Mesendoderm (in vitro differentiated cells): ENCODE results near the gene PCDHGC4.

Source experiments
- DNase-seq: peaks from one replicate; pipeline ENCODE4 v3.0.0; 2013
- H2AK5ac ChIP-seq: 2 replicates; pipeline ENCODE4 v1.6.1; 2013; ENCODE audit warnings: low read length, inconsistent platforms
- H2BK120ac ChIP-seq: 2 replicates; pipeline ENCODE4 v1.6.1; 2013; ENCODE audit warnings: low read depth, mild to moderate bottlenecking, low read length, moderate library complexity, mixed read lengths
- H2BK15ac ChIP-seq: replicated peaks from 2 replicates; pipeline ENCODE4 v1.6.1; 2013; ENCODE audit warnings: low read depth, mild to moderate bottlenecking, moderate library complexity
- H2BK5ac ChIP-seq: 2 replicates; pipeline ENCODE4 v1.6.1; 2013; ENCODE audit warnings: low read length, inconsistent platforms
- H3K18ac ChIP-seq: 2 replicates; pipeline ENCODE4 v1.6.1; 2013; ENCODE audit warnings: mild to moderate bottlenecking, low read length, mixed read lengths
- H3K23ac ChIP-seq: one replicate; pipeline ENCODE4 v1.6.1; 2013; ENCODE audit warnings: low read length
- H3K27ac ChIP-seq: 2 replicates; pipeline ENCODE4 v1.5.1; 2013; ENCODE audit warnings: low read depth, mild to moderate bottlenecking, inconsistent platforms, low read length, moderate library complexity
- H3K27me3 ChIP-seq: 2 replicates; pipeline ENCODE4 v1.6.1; 2013; ENCODE audit warnings: low read length, control low read depth, mild to moderate bottlenecking, inconsistent platforms; ENCODE audit not compliant: insufficient read depth, poor library complexity
- H3K36me3 ChIP-seq: 2 replicates; pipeline ENCODE4 v1.6.1; 2013; ENCODE audit warnings: low read length, inconsistent platforms; ENCODE audit not compliant: control insufficient read depth, insufficient read depth
- H3K4ac ChIP-seq: one replicate; pipeline ENCODE4 v1.6.1; 2013; ENCODE audit warnings: low read depth, mild to moderate bottlenecking, low read length, moderate library complexity
- H3K4me1 ChIP-seq: 2 replicates; pipeline ENCODE4 v1.6.1; 2013; ENCODE audit warnings: low read depth, low read length, inconsistent platforms; ENCODE audit not compliant: control insufficient read depth
- H3K4me2 ChIP-seq: 2 replicates; pipeline ENCODE4 v1.6.1; 2013; ENCODE audit warnings: low read length
- H3K4me3 ChIP-seq: 2 replicates; pipeline ENCODE4 v1.5.1; 2013; ENCODE audit warnings: mild to moderate bottlenecking, low read length
- H3K56ac ChIP-seq: one replicate; pipeline ENCODE4 v1.6.1; 2013; ENCODE audit warnings: low read length
- H3K79me1 ChIP-seq: 2 replicates; pipeline ENCODE4 v1.6.1; 2013; ENCODE audit warnings: low read length, inconsistent platforms
- H3K79me2 ChIP-seq: 2 replicates; pipeline ENCODE4 v1.6.1; 2013; ENCODE audit warnings: mild to moderate bottlenecking, low read length; ENCODE audit not compliant: control insufficient read depth, insufficient read depth
- H3K9ac ChIP-seq: 2 replicates; pipeline ENCODE4 v1.6.1; 2013; ENCODE audit warnings: low read length, inconsistent platforms
- H4K5ac ChIP-seq: one replicate; pipeline ENCODE4 v1.6.1; 2013; ENCODE audit warnings: low read length
- H4K8ac ChIP-seq: one replicate; pipeline ENCODE4 v1.6.1; 2013; ENCODE audit warnings: low read depth, mild to moderate bottlenecking, control low read depth, low read length, moderate library complexity
- WGBS: extraction: QIAGEN DNeasy Blood & Tissue Kit; methylation state at CpG from one replicate; pipeline ENCODE4 v1.1.7; 2013; ENCODE audit warnings: low lambda C conversion rate, missing lambda C conversion rate; ENCODE audit not compliant: insufficient coverage; ENCODE audit errors: extremely low coverage; 5-methylcytosine and 5-hydroxymethylcytosine counted together

PCDHGC4 gene

DNA sequence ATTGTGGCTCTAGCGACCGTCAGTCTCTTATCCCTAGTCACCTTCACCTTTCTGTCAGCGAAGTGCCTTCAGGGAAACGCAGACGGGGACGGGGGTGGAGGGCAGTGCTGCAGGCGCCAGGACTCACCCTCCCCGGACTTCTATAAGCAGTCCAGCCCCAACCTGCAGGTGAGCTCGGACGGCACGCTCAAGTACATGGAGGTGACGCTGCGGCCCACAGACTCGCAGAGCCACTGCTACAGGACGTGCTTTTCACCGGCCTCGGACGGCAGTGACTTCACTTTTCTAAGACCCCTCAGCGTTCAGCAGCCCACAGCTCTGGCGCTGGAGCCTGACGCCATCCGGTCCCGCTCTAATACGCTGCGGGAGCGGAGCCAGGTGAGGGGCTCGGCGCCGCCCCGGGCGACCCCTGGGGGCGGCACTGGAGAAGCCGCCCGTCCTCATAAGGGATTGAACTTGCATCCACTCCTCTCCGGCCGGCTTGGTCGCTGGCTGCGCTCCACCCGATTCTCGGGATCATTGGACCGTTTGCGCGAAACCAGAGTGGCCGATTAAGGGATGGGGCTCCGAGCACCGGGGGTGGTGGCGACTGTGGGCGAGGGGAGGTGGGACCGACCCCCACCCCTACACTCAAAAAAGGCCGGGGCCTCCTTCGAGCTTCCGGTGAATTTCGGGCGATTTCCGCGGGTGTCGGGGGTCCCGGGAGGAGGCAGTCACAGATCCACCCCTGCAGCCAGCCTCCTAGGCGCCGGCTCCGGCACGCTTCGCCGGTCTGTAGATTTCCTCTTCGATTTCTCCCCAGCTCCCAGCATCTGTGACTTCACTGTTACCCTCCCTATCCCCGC is 6.7 kb downstream of the PCDHGC4 start:
- H3K9ac ChIP-seq: no peak overlapping the region
- no peak overlapping the region for H2AK5ac ChIP-seq
- H3K36me3 ChIP-seq: no peaks in the 10 kb centered on the region
- no peak overlapping the region for H2BK5ac ChIP-seq
- no peak overlapping the region for H2BK15ac ChIP-seq
- H3K4me3 ChIP-seq: no peak overlapping the region
- H3K27me3 ChIP-seq: no peaks in the 10 kb centered on the region
- no CpG with 5 or more reads among the region's 66 CpGs for WGBS
- no peak for DNase-seq
- no peak overlapping the region for H2BK120ac ChIP-seq
- H3K4ac ChIP-seq: no peak overlapping the region
- H3K23ac ChIP-seq: peak overlapping the region; percentile 3
- H3K4me2 ChIP-seq: no peak overlapping the region
- no peak overlapping the region for H3K27ac ChIP-seq
- H3K79me1 ChIP-seq: peaks cover 1% of the 10 kb centered on the region
- H4K5ac ChIP-seq: no peak overlapping the region
- H3K56ac ChIP-seq: peak overlapping the region; percentile 49
- H3K4me1 ChIP-seq: peaks cover 16% of the 10 kb centered on the region
- H4K8ac ChIP-seq: no peak overlapping the region
- H3K79me2 ChIP-seq: no peaks in the 10 kb centered on the region
- no peak overlapping the region for H3K18ac ChIP-seq

DNA sequence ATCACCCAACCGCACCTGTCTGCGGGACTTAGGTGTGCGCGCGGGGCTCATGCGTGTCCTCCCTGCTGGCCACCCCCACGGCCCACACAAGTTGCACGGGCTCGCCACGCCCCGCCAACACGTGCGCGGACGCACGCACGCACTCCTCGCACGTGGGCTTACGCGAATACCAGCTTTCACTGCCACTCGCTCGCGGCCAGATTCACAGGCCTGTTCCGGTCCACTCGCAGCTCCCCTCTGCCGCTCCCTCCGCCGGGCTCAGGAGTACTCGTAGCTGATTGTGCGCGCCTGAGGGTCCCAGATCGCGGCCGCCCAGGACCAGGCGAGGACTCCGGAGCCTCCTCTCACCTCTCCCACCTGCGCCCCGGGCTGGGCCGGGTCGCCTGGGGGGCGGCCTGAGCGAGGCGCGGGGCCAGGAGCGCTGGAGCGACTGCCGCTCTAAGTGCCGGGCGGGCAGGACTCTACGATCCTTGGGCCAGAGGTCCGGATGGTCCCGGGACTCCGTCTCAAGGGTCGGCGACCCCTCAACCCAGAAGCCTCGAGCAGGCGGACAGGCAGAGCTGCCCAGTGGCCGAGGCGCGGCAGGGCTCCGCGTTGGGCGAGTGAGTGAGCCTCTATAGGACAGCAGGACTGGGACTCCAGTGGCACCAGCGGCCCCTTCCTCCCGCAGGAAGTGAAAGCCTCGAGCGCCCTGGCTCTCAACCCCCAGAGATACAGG is 7.5 kb downstream of the PCDHGC4 start:
- Histone ChIP-seq H3K56ac (peak overlapping the region; percentile 26), H3K9ac (no peak overlapping the region), H4K5ac (no peak overlapping the region), H2BK5ac (no peak overlapping the region), H2AK5ac (no peak overlapping the region), H2BK120ac (no peak overlapping the region), H3K4me3 (no peak overlapping the region), H3K79me1 (peaks cover 1% of the 10 kb centered on the region), H3K27me3 (no peaks in the 10 kb centered on the region), H2BK15ac (no peak overlapping the region), H4K8ac (no peak overlapping the region), H3K4me2 (peak overlapping the region; percentile 12), H3K4me1 (peaks cover 16% of the 10 kb centered on the region), H3K4ac (no peak overlapping the region), H3K27ac (no peak overlapping the region), H3K36me3 (no peaks in the 10 kb centered on the region), H3K79me2 (no peaks in the 10 kb centered on the region), H3K23ac (peak overlapping the region; percentile 3), H3K18ac (no peak overlapping the region)
- DNase-seq: no peak
- no CpG with 5 or more reads among the region's 68 CpGs for WGBS

DNA sequence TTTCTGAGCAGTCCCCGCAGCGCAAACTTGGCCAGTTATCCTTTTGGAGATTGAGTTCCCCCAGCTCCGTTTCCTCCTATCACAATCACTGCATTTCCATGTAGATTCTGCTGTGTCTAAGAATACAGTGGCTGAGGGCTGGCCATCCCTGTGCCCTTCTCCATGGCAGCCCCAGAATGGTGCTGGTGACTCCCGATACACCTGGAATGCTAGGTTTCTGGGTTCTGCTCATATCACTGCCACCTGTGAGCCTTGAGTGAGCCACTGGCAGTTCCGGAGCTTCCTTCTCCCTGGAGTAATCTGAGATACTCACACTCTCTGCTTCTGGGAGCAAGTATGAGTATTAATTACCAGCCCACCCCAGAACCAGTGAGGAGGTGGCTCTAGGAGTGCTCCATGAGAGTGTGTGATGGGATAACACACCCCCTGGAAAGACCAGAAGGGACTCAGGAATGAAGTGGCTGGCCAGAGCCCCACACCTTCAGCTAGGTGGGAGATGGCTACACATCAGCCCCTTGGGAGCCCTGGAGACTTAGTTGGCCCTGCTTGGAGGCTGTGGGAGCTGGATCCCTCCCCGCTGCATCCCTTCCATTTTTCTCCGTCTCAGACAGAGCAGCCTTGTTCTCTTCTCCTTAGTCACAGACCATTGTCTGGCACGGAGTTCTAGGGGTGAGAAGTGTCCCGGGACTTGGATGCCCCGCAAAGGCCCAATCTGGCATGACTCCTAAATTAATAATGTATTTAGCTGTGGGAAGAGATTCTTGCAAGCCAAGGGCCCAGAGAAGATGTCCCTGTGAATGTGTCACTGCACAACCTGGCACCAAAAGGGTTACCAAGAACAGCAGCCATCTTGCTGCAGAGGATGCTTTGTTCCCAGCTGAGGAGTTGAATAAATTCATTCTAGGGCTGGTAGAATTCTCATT is 8.9 kb downstream of the PCDHGC4 start:
- H4K5ac ChIP-seq: no peak overlapping the region
- no peak overlapping the region for H2BK120ac ChIP-seq
- no peak overlapping the region for H3K27ac ChIP-seq
- no peak overlapping the region for H2AK5ac ChIP-seq
- no peak overlapping the region for H4K8ac ChIP-seq
- peak overlapping the region; percentile 5 for H3K9ac ChIP-seq
- peaks cover 12% of the 10 kb centered on the region for H3K4me1 ChIP-seq
- no peaks in the 10 kb centered on the region for H3K79me1 ChIP-seq
- no peaks in the 10 kb centered on the region for H3K27me3 ChIP-seq
- H3K4me3 ChIP-seq: no peak overlapping the region
- H3K4me2 ChIP-seq: no peak overlapping the region
- H3K18ac ChIP-seq: peak overlapping the region; percentile 51
- no CpG with 5 or more reads among the region's 10 CpGs for WGBS
- no peak for DNase-seq
- peak overlapping the region; percentile 78 for H3K56ac ChIP-seq
- no peaks in the 10 kb centered on the region for H3K36me3 ChIP-seq
- no peak overlapping the region for H3K23ac ChIP-seq
- no peak overlapping the region for H2BK5ac ChIP-seq
- no peak overlapping the region for H3K4ac ChIP-seq
- H3K79me2 ChIP-seq: no peaks in the 10 kb centered on the region
- no peak overlapping the region for H2BK15ac ChIP-seq

DNA sequence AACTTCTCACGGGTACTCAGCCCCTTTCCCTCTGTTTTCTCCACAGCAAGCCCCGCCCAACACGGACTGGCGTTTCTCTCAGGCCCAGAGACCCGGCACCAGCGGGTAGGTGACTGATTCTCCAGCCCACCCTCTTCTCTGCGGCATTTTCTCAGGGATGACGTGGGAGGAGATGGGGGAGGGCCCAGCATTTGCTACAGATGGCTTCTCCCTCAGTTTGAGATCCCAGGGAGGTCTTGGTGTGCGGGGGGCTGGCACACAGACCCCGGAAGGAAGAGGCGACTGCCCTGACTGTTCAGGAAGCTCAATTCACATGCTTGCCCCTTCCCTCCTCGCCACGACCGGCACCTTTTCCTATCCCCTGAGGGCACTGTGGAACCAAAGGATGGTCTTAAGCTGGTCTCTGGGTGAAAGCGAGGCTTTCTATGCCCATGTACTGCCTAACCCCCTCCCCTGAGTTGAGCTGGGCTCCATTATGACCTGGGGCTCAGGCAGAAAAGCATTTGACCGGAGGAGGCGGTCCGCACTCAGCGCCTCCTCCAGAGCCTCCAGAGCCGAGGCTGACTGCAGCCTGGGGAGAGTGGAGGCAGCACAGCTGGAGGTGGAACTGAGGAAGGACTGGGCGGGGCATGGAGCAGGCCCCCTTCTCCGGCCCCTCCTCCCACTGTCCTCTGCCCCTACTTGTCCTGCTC is 10.1 kb downstream of the PCDHGC4 start:
- peak; percentile 70 for DNase-seq

DNA sequence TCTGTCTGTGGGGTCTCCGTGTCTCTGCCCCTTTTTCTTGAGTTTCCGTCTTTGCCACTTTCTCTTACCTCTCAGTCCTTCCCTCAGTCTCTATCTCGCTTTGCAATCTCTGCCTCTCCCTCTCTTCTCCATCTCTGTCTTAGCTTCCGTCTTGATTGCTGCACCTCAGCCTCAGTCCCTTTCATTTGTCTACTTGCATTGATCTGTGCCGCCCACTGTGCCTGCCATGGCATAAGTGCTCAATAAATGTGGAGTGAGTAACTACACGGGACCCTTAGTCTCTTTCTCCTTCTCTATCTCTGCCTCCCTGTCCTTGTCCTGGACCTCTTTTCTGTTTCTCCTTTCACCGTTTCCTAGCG is 10.6 kb downstream of the PCDHGC4 start:
- Histone ChIP-seq H3K4me3 (no peak overlapping the region), H4K8ac (no peak overlapping the region), H2AK5ac (peak overlapping the region; percentile 15), H3K23ac (no peak overlapping the region), H3K36me3 (no peaks in the 10 kb centered on the region), H3K27me3 (no peaks in the 10 kb centered on the region), H3K27ac (peak overlapping the region; percentile 72), H3K79me1 (no peaks in the 10 kb centered on the region), H3K4me1 (peaks cover 12% of the 10 kb centered on the region), H3K79me2 (no peaks in the 10 kb centered on the region), H3K9ac (peak overlapping the region; percentile 38), H3K18ac (peak overlapping the region; percentile 6), H4K5ac (no peak overlapping the region), H2BK120ac (no peak overlapping the region), H3K56ac (peak overlapping the region; percentile 78), H3K4ac (no peak overlapping the region), H3K4me2 (peak overlapping the region; percentile 9), H2BK5ac (peak overlapping the region; percentile 44), H2BK15ac (no peak overlapping the region)
- WGBS: no CpG with 5 or more reads among the region's 8 CpGs
- DNase-seq: peak; percentile 50

More for the DNA sequence above, 10.1 kb downstream of the PCDHGC4 start:
- no peaks in the 10 kb centered on the region for H3K79me2 ChIP-seq
- peak overlapping the region; percentile 5 for H3K4me2 ChIP-seq
- peak overlapping the region; percentile 14 for H2BK5ac ChIP-seq
- peaks cover 12% of the 10 kb centered on the region for H3K4me1 ChIP-seq
- H3K9ac ChIP-seq: peak overlapping the region; percentile 24
- H3K79me1 ChIP-seq: no peaks in the 10 kb centered on the region
- peak overlapping the region; percentile 78 for H3K56ac ChIP-seq
- peak overlapping the region; percentile 72 for H3K27ac ChIP-seq
- no peak overlapping the region for H3K4ac ChIP-seq
- no peak overlapping the region for H3K4me3 ChIP-seq
- no peak overlapping the region for H2BK120ac ChIP-seq
- H3K36me3 ChIP-seq: no peaks in the 10 kb centered on the region
- H3K18ac ChIP-seq: peak overlapping the region; percentile 51
- no CpG with 5 or more reads among the region's 22 CpGs for WGBS
- H3K27me3 ChIP-seq: no peaks in the 10 kb centered on the region
- no peak overlapping the region for H2AK5ac ChIP-seq
- H4K5ac ChIP-seq: no peak overlapping the region
- H3K23ac ChIP-seq: no peak overlapping the region
- H2BK15ac ChIP-seq: no peak overlapping the region
- H4K8ac ChIP-seq: no peak overlapping the region
